WTC11 (cell line): ENCODE results near the gene CPNE8. TPM values are rescaled to one million over a fixed set of nuclear protein-coding genes. Genes with fewer than 3 reads are reported as not detected.

Experiments
- ATAC-seq: fragments of 200-7000 bp; cut with Tn5 transposase; 2 replicates; pipeline ENCODE4 v1.10.0; 2021; ENCODE audit warnings: mild to moderate bottlenecking, moderate library complexity
- CTCF ChIA-PET: fragments of 300-600 bp; sonication (Branson Sonifier 250); formaldehyde crosslinking; loops from one replicate; lab custom pipeline; 2021; ENCODE audit warnings: antibody characterized with exemption; lab: Charles Lee
- POLR2A ChIA-PET: fragments of 350-600 bp; sonication (Branson Sonifier 250); formaldehyde crosslinking; loops from one replicate; lab custom pipeline; 2021; ENCODE audit warnings: antibody characterized with exemption; lab: Charles Lee
- DNase-seq: peaks from one replicate; pipeline ENCODE4 v3.0.0; 2021; ENCODE audit warnings: low spot score
- H3K27ac Mint-ChIP-seq: 2 replicates; pipeline ENCODE4 v1.8.0; 2021; ENCODE audit warnings: mixed read lengths
- H3K27me3 Mint-ChIP-seq: 2 replicates; pipeline ENCODE4 v1.8.0; 2021; ENCODE audit warnings: low read depth, mild to moderate bottlenecking, moderate library complexity, mixed read lengths
- H3K36me3 Mint-ChIP-seq: 2 replicates; pipeline ENCODE4 v1.8.0; 2021; ENCODE audit warnings: mixed read lengths
- H3K4me1 Mint-ChIP-seq: 2 replicates; pipeline ENCODE4 v1.8.0; 2022; ENCODE audit warnings: mixed read lengths
- H3K4me3 Mint-ChIP-seq: 2 replicates; pipeline ENCODE4 v1.8.0; 2021; ENCODE audit warnings: mild to moderate bottlenecking, moderate library complexity, mixed read lengths
- H3K9me3 Mint-ChIP-seq: 2 replicates; pipeline ENCODE4 v1.8.0; 2021; ENCODE audit warnings: mixed read lengths
- ATF2 ChIP-seq: sonication (generic); formaldehyde crosslinking; IDR thresholded peaks from 2 replicates; pipeline ENCODE4 v1.8.1; 2022; ENCODE audit warnings: low read depth, missing genetic modification reagents, borderline replicate concordance
- CREB1 ChIP-seq: sonication (generic); formaldehyde crosslinking; IDR thresholded peaks from 2 replicates; pipeline ENCODE4 v1.8.0; 2023; ENCODE audit warnings: mild to moderate bottlenecking, missing genetic modification reagents
- CREM ChIP-seq: sonication (generic); formaldehyde crosslinking; IDR thresholded peaks from 2 replicates; pipeline ENCODE4 v1.8.1; 2022; ENCODE audit warnings: mild to moderate bottlenecking, missing genetic modification reagents, moderate library complexity
- E2F5 ChIP-seq: sonication (generic); formaldehyde crosslinking; IDR thresholded peaks from 2 replicates; pipeline ENCODE4 v1.8.1; 2022; ENCODE audit warnings: mild to moderate bottlenecking, moderate library complexity, missing genetic modification reagents
- FOXP1 ChIP-seq: sonication (generic); formaldehyde crosslinking; IDR thresholded peaks from 2 replicates; pipeline ENCODE4 v1.8.0; 2022; ENCODE audit warnings: missing genetic modification reagents, mild to moderate bottlenecking, moderate library complexity, borderline replicate concordance
- GTF2I ChIP-seq: fragments of 250-450 bp; sonication (Bioruptor Pico); conservative IDR thresholded peaks from 2 replicates; pipeline ENCODE4 v1.4.0; 2021; ENCODE audit warnings: mild to moderate bottlenecking
- KAT7 ChIP-seq: sonication (generic); formaldehyde crosslinking; IDR thresholded peaks from 2 replicates; pipeline ENCODE4 v1.8.1; 2023; ENCODE audit warnings: missing genetic modification reagents, mild to moderate bottlenecking, borderline replicate concordance
- MLX ChIP-seq: sonication (generic); formaldehyde crosslinking; IDR thresholded peaks from 2 replicates; pipeline ENCODE4 v1.8.1; 2023; ENCODE audit warnings: mild to moderate bottlenecking, missing genetic modification reagents, moderate library complexity
- MXD4 ChIP-seq: fragments of 250-450 bp; sonication (Bioruptor Pico); IDR thresholded peaks from 2 replicates; pipeline ENCODE4 v1.8.0; 2021; ENCODE audit warnings: mild to moderate bottlenecking, moderate library complexity, borderline replicate concordance
- MYBL2 ChIP-seq: sonication (generic); formaldehyde crosslinking; IDR thresholded peaks from 2 replicates; pipeline ENCODE4 v1.8.1; 2023; ENCODE audit warnings: mild to moderate bottlenecking, moderate library complexity, missing genetic modification reagents
- PRRX2 ChIP-seq: fragments of 250-450 bp; sonication (Bioruptor Pico); IDR thresholded peaks from 2 replicates; pipeline ENCODE4 v1.8.0; 2021; ENCODE audit warnings: mild to moderate bottlenecking
- RELA ChIP-seq: sonication (generic); formaldehyde crosslinking; IDR thresholded peaks from 2 replicates; pipeline ENCODE4 v1.8.1; 2022; ENCODE audit warnings: missing genetic modification reagents, mild to moderate bottlenecking, borderline replicate concordance
- TEAD4 ChIP-seq: sonication (generic); formaldehyde crosslinking; IDR thresholded peaks from 2 replicates; pipeline ENCODE4 v1.8.0; 2022; ENCODE audit warnings: mild to moderate bottlenecking, missing genetic modification reagents
- ZNF138 ChIP-seq: sonication (generic); formaldehyde crosslinking; conservative IDR thresholded peaks from 2 replicates; pipeline ENCODE4 v1.8.1; 2022; ENCODE audit warnings: mild to moderate bottlenecking, moderate library complexity, missing genetic modification reagents
- ZNF263 ChIP-seq: sonication (generic); formaldehyde crosslinking; IDR thresholded peaks from 2 replicates; pipeline ENCODE4 v1.8.1; 2022; ENCODE audit warnings: low read depth, mild to moderate bottlenecking, moderate library complexity, missing genetic modification reagents
- ZNF281 ChIP-seq: sonication (generic); formaldehyde crosslinking; IDR thresholded peaks from 2 replicates; pipeline ENCODE4 v1.8.0; 2023; ENCODE audit warnings: mild to moderate bottlenecking, missing genetic modification reagents
- ZNF425 ChIP-seq: fragments of 250-450 bp; sonication (Bioruptor Pico); conservative IDR thresholded peaks from 2 replicates; pipeline ENCODE4 v1.9.0; 2021; ENCODE audit warnings: mild to moderate bottlenecking
- total RNA-seq: library from RNA; stranded (reverse); gene quantifications from 3 replicates; pipeline ENCODE4 v1.2.3, GENCODE V29; 2021
- TF ChIP-seq, protein P1 (sequence below): sonication (generic); formaldehyde crosslinking; conservative IDR thresholded peaks from 2 replicates; pipeline ENCODE4 v1.8.1; 2022; ENCODE audit warnings: mild to moderate bottlenecking, missing genetic modification reagents
- TF ChIP-seq, protein P2 (sequence below): sonication (generic); formaldehyde crosslinking; IDR thresholded peaks from 2 replicates; pipeline ENCODE4 v1.8.1; 2023; ENCODE audit warnings: mild to moderate bottlenecking, missing genetic modification reagents

The CPNE8 gene
- total RNA-seq, 1 experiment from 2014 or later: 8.3 TPM

DNA sequence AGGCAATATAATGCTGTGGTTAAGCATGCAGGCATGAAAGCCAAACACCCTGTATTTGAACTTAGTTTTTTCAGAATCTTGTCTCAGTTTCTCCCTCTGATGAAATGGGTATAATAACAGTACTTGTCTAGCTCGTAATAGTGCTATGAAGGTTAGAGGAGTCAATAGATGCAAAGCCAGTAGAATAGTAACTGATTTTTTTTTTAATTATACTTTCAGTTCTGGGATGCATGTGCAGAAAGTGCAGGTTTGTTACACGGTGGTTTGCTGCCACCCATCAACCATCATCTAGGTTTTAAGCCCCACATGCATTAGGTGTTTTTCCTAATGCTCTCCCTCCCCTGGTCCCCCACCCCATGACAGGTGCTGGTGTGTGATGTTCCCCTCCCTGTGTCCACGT is 87.4 kb downstream of the CPNE8 start:
- ATAC-seq: no peak
- ChIA-PET POLR2A (no interaction called here), CTCF (interaction anchor here (0.7 kb wide), 1 partner anchor 278 kb away, joined by 4 read pairs; no protein-coding TSS in a partner anchor)
- Mint-ChIP-seq H3K27ac (no peak overlapping the region), H3K4me3 (no peak overlapping the region), H3K9me3 (no peaks in the 10 kb centered on the region), H3K4me1 (0 out of 2 replicates have a peak, but pooled peaks cover 3% of the 10 kb centered on the region), H3K36me3 (no peaks in the 10 kb centered on the region), H3K27me3 (no peaks in the 10 kb centered on the region)
- no peak for DNase-seq
- TF ChIP-seq GTF2I (CRISPR knock-in tag): no peak
- TF ChIP-seq CREM: no peak
- TF ChIP-seq, protein P1, sequence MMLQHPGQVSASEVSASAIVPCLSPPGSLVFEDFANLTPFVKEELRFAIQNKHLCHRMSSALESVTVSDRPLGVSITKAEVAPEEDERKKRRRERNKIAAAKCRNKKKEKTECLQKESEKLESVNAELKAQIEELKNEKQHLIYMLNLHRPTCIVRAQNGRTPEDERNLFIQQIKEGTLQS: no peak
- no peak for TF ChIP-seq ZNF138 (CRISPR knock-in tag)

- peaks cover 6% of the 10 kb centered on the region for H3K36me3 Mint-ChIP-seq
- no peak overlapping the region for H3K4me3 Mint-ChIP-seq
- H3K4me1 Mint-ChIP-seq: no peaks in the 10 kb centered on the region
- CTCF ChIA-PET: no interaction called here
- ATAC-seq (no peak), DNase-seq (no peak)
- H3K9me3 Mint-ChIP-seq: peaks cover 17% of the 10 kb centered on the region
- TF ChIP-seq MXD4: no peak
- no peak for TF ChIP-seq MYBL2
- TF ChIP-seq, protein P2, sequence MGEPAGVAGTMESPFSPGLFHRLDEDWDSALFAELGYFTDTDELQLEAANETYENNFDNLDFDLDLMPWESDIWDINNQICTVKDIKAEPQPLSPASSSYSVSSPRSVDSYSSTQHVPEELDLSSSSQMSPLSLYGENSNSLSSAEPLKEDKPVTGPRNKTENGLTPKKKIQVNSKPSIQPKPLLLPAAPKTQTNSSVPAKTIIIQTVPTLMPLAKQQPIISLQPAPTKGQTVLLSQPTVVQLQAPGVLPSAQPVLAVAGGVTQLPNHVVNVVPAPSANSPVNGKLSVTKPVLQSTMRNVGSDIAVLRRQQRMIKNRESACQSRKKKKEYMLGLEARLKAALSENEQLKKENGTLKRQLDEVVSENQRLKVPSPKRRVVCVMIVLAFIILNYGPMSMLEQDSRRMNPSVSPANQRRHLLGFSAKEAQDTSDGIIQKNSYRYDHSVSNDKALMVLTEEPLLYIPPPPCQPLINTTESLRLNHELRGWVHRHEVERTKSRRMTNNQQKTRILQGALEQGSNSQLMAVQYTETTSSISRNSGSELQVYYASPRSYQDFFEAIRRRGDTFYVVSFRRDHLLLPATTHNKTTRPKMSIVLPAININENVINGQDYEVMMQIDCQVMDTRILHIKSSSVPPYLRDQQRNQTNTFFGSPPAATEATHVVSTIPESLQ (CRISPR knock-in tag): no peak
- TF ChIP-seq CREB1 (CRISPR knock-in tag): no peak
- no peak for TF ChIP-seq KAT7 (CRISPR knock-in tag)
- TF ChIP-seq FOXP1 (CRISPR knock-in tag): no peak
- no peak for TF ChIP-seq PRRX2 (CRISPR knock-in tag)
- TF ChIP-seq ZNF263 (CRISPR knock-in tag): no peak
- no peak for TF ChIP-seq ZNF425 (CRISPR knock-in tag)
- no peak for TF ChIP-seq ATF2 (CRISPR knock-in tag)
- TF ChIP-seq RELA (CRISPR knock-in tag): no peak
- TF ChIP-seq TEAD4: no peak
- TF ChIP-seq, all 79 proteins: peak for 0
- H3K27me3 Mint-ChIP-seq: no peaks in the 10 kb centered on the region
- H3K27ac Mint-ChIP-seq: no peak overlapping the region
- POLR2A ChIA-PET: no interaction called here
Measured at GRCh38 chr12:38813923-38814322, 91.5 kb downstream of the CPNE8 start.

DNA sequence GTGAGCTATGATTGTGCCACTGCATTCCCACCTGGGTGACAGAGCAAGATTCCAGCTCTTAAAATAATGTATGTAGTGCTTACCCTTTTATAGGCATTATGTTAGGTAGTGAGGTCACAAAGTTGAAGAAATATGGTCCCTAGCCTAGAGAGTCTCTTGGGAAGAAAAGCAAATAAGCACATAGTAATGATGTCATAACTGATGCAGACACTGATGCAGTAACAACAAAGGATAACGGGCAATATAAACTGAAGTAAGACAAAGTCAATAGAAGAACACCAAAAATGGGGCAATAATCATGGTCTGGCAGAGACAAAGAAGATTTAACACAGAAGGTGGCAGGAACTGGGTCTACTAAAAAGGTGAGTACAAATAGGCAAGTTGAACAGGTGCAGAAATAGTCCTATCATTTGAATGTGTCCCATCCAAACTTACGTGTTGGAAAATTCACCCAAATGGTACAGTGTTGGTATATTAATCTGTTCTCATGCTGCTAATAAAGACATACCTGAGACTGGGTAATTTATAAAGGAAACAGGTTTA is 93.5 kb downstream of the CPNE8 start:
- DNase-seq (no peak), ATAC-seq (no peak)
- Mint-ChIP-seq H3K27me3 (no peaks in the 10 kb centered on the region), H3K4me1 (no peaks in the 10 kb centered on the region), H3K27ac (no peak overlapping the region), H3K9me3 (peaks cover 17% of the 10 kb centered on the region), H3K36me3 (peaks cover 6% of the 10 kb centered on the region), H3K4me3 (no peak overlapping the region)
- TF ChIP-seq E2F5 (no peak), ZNF138 (CRISPR knock-in tag) (no peak), ZNF281 (CRISPR knock-in tag) (no peak), MLX (CRISPR knock-in tag) (no peak)
- ChIA-PET POLR2A (no interaction called here), CTCF (no interaction called here)
